HepG2 (cell line): ENCODE measurements around the gene TTC21B. TPM values are rescaled to one million over a fixed set of nuclear protein-coding genes. Genes with fewer than 3 reads are reported as not detected.

ENCODE experiments used
- ATAC-seq: fragments of 200-7000 bp; cut with Tn5 transposase; 3 replicates; pipeline ENCODE4 v1.9.1; 2020; ENCODE audit warnings: mild to moderate bottlenecking, moderate library complexity
- BruUV-seq: library from RNA; stranded (reverse); fragments of 400-500 nt; replicated peaks from 2 replicates; lab custom pipeline; 2021; lab: Mats Ljungman, UMichigan
- CTCF ChIA-PET: fragments of 300-600 bp; formaldehyde crosslinking; extraction: SDS; loops from one replicate; lab custom pipeline; 2021; ENCODE audit warnings: low total read pairs, inconsistent platforms, low intra/inter-chr PET ratio; lab: Yijun Ruan, JAX
- POLR2A ChIA-PET: fragments of 350-600 bp; sonication (Branson Sonifier 250); formaldehyde crosslinking; loops from one replicate; lab custom pipeline; 2020; ENCODE audit warnings: antibody characterized with exemption, inconsistent platforms; lab: Yijun Ruan, JAX
- DNase-seq: peaks from one replicate; pipeline ENCODE4 v3.0.0-alpha.2; 2015; ENCODE audit warnings: low spot score
- FAIRE-seq: peaks from 3 replicates; lab custom pipeline; 2011; peaks lifted over from hg19 to GRCh38; lab: Jason Lieb, UNC
- H2AFZ ChIP-seq: one replicate; pipeline ENCODE4 v1.6.1; 2011; ENCODE audit warnings: low read length, inconsistent platforms
- H3K27ac ChIP-seq: fragments of 300-600 bp; 3 replicates; pipeline ENCODE4 v1.8.0; 2011; ENCODE audit warnings: mixed run types, mild to moderate bottlenecking, mixed read lengths, low read length, inconsistent platforms; ENCODE audit not compliant: insufficient read depth; ENCODE audit errors: extremely low read length
- H3K27me3 ChIP-seq, 2 experiments: fragments of 200-600 bp in 1 of 2; 2 replicates in 1 of 2; 3 replicates in 1 of 2; pipeline versions ENCODE4 v1.6.0 to v1.8.0; 2011; ENCODE audit warnings: low read length in 2 of 2, mild to moderate bottlenecking in 2 of 2, moderate library complexity in 2 of 2, inconsistent platforms in 1 of 2; ENCODE audit not compliant: insufficient read depth in 2 of 2, control insufficient read depth in 1 of 2
- H3K36me3 ChIP-seq, 2 experiments: fragments of 200-600 bp in 1 of 2; replicated peaks in 1 of 2; 2 replicates in 1 of 2; 3 replicates in 1 of 2; pipeline versions ENCODE4 v1.5.1 to v1.8.0; 2011; ENCODE audit warnings: low read length in 2 of 2, inconsistent platforms in 1 of 2; ENCODE audit not compliant: insufficient read depth in 2 of 2, control insufficient read depth in 1 of 2
- H3K4me1 ChIP-seq: 2 replicates; pipeline ENCODE4 v1.5.1; 2012; ENCODE audit warnings: low read length, inconsistent platforms; ENCODE audit not compliant: insufficient read depth
- H3K4me2 ChIP-seq: 2 replicates; pipeline ENCODE4 v1.6.0; 2011; ENCODE audit warnings: low read depth, low read length, inconsistent platforms
- H3K4me3 ChIP-seq, 3 experiments: fragments of 200-600 bp in 1 of 3; sonication (generic), shearing (Covaris generic) in 1 of 3; replicated peaks in 1 of 3; 2 replicates each; pipeline ENCODE4 v1.5.1; 2011 to 2016; ENCODE audit warnings: low read length in 3 of 3, inconsistent platforms in 2 of 3, low read depth in 2 of 3, mild to moderate bottlenecking in 2 of 3, control low read depth in 1 of 3, mixed read lengths in 1 of 3; ENCODE audit not compliant: insufficient read depth in 1 of 3
- H3K79me2 ChIP-seq: one replicate; pipeline ENCODE4 v1.6.1; 2011; ENCODE audit warnings: low read length, inconsistent platforms; ENCODE audit not compliant: insufficient read depth
- H3K9ac ChIP-seq: 2 replicates; pipeline ENCODE4 v1.6.0; 2011; ENCODE audit warnings: mild to moderate bottlenecking, low read depth, low read length, inconsistent platforms; ENCODE audit not compliant: insufficient read depth
- H3K9me3 ChIP-seq: 2 replicates; pipeline ENCODE4 v1.5.1; 2012; ENCODE audit warnings: mild to moderate bottlenecking, low read length
- H4K20me1 ChIP-seq: 2 replicates; pipeline ENCODE4 v1.6.0; 2011; ENCODE audit warnings: inconsistent platforms, mild to moderate bottlenecking, low read length, moderate library complexity; ENCODE audit not compliant: insufficient read depth
- ARID5B ChIP-seq: IDR thresholded peaks from 2 replicates; pipeline ENCODE4 v1.4.0; 2020; ENCODE audit warnings: mild to moderate bottlenecking, missing genetic modification reagents
- CEBPG ChIP-seq: IDR thresholded peaks from 2 replicates; pipeline ENCODE4 v1.6.1; 2016
- MEF2D ChIP-seq: sonication (generic); formaldehyde crosslinking; IDR thresholded peaks from 2 replicates; pipeline ENCODE4 v1.5.1; 2020; ENCODE audit warnings: mild to moderate bottlenecking, missing genetic modification reagents
- NBN ChIP-seq: fragments of 450-650 bp; conservative IDR thresholded peaks from 2 replicates; pipeline ENCODE4 v1.6.1; 2017
- NR2F2 ChIP-seq: IDR thresholded peaks from 2 replicates; pipeline ENCODE4 v1.6.1; 2012; ENCODE audit warnings: low read depth, inconsistent platforms, borderline replicate concordance
- THAP8 ChIP-seq: sonication (generic); formaldehyde crosslinking; IDR thresholded peaks from 2 replicates; pipeline ENCODE4 v1.5.1; 2020; ENCODE audit warnings: missing genetic modification reagents, mild to moderate bottlenecking, borderline replicate concordance
- ZFP90 ChIP-seq: sonication (generic); formaldehyde crosslinking; IDR thresholded peaks from 2 replicates; pipeline ENCODE4 v1.8.0; 2022; ENCODE audit warnings: missing genetic modification reagents, mild to moderate bottlenecking, inconsistent platforms, borderline replicate concordance
- ZKSCAN5 ChIP-seq: sonication (generic); formaldehyde crosslinking; IDR thresholded peaks from 2 replicates; pipeline ENCODE4 v1.5.1; 2020; ENCODE audit warnings: mild to moderate bottlenecking, missing genetic modification reagents
- ZMAT3 ChIP-seq: sonication (generic); formaldehyde crosslinking; conservative IDR thresholded peaks from 2 replicates; pipeline ENCODE4 v1.7.0; 2021; ENCODE audit warnings: missing genetic modification reagents
- WGBS: methylation state at CpG from one replicate; pipeline ENCODE4 v1.1.6; 2017; ENCODE audit warnings: low lambda C conversion rate; 5-methylcytosine and 5-hydroxymethylcytosine counted together
- in situ Hi-C: cut with HindIII; loops from 2 replicates; pipeline ENCODE4 v1.10.0; 2017; ENCODE audit warnings: low pct_unique_long_range_greater_than_20kb; ENCODE audit not compliant: extremely low pct_ligation_motif_present
- intact Hi-C: fragments of 100-400 bp; cut with micrococcal nuclease; formaldehyde crosslinking; loops from one replicate; pipeline ENCODE4 v1.10.0; 2022; ENCODE audit not compliant: unreplicated experiment
- polyA plus RNA-seq, 8 experiments: library from polyadenylated mRNA; depleted of rRNA in 3 of 8; stranded (reverse) in 7 of 8; unstranded in 1 of 8; fragments of >200 nt; fragmentation: Illumina TruSeq in 4 of 8; extraction: Trizol in 4 of 8; gene quantifications; 2 replicates each; pipeline versions ENCODE4 v1.2.1 to v1.2.3, GENCODE V29; 2011 to 2016; ENCODE audit warnings: low read depth in 4 of 8, missing spikeins in 1 of 8, mixed read lengths in 1 of 8; ENCODE audit not compliant: insufficient read depth in 1 of 8
- total RNA-seq, 5 experiments: library from RNA; depleted of rRNA; stranded (reverse); fragments of >200 nt; fragmentation: Illumina TruSeq; extraction: Trizol; gene quantifications; 2 replicates each; pipeline ENCODE4 v1.2.3, GENCODE V29; 2016; ENCODE audit warnings: low read depth in 1 of 5

TTC21B gene
- total and polyA plus RNA-seq, 2 of the 13 experiments (the other 11 are each of a cell fraction or from before 2014, with no cell fraction given), result 39.1 to 67.1 TPM

DNA sequence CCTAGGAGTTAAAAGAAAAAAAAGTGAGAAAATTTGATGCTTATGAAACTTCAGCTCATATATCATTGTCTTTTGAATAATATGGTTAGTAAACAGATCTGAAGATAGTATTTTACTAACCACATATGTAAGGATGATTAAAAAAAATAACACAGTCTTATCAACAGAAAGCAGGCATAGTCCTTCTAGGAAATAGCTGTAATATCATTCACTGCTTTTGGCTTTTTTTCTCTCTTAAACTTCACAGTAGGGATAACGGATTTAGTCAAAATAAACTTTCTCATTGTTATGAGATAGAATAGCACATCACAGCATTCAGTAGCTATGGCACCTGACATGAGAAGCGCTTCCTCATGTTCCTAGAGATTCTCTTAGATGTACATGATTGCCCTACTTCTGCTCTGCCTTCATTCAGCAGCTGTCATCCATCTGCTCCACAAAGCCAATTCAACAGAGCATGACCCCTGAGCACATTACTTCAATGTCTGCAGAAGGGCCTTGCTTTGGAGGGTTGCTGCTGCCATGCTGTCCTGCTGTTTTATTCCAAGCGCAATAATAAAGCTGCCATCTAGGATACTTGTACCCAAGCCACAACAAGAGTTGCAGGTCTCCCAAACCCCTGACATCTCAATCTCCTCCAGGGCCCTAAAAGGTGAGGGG is 67.0 kb downstream of the TTC21B start:
- Histone ChIP-seq H3K9me3 (no peaks in the 10 kb centered on the region), H3K36me3 (peaks cover 30 to 85% of the 10 kb centered on the region in 2 experiments), H3K27me3 (no peaks in the 10 kb centered on the region), H3K27ac (no peak overlapping the region), H3K9ac (no peak overlapping the region), H2AFZ (no peak overlapping the region), H3K4me1 (no peaks in the 10 kb centered on the region), H3K79me2 (no peaks in the 10 kb centered on the region), H3K4me3 (no peak overlapping the region), H4K20me1 (no peaks in the 10 kb centered on the region), H3K4me2 (no peak overlapping the region)
- intact Hi-C loops, result no loop called here
- DNase-seq (no peak), ATAC-seq (no peak), FAIRE-seq (no peak)
- 99% methylated on average over 3 of the region's 3 CpGs for WGBS
- ChIA-PET CTCF (no interaction called here), POLR2A (no interaction called here)
- in situ Hi-C loops, result no loop called here
- no TSS peak for BruUV-seq
- TF ChIP-seq ZKSCAN5 (CRISPR knock-in tag) (no peak), MEF2D (no peak)

DNA sequence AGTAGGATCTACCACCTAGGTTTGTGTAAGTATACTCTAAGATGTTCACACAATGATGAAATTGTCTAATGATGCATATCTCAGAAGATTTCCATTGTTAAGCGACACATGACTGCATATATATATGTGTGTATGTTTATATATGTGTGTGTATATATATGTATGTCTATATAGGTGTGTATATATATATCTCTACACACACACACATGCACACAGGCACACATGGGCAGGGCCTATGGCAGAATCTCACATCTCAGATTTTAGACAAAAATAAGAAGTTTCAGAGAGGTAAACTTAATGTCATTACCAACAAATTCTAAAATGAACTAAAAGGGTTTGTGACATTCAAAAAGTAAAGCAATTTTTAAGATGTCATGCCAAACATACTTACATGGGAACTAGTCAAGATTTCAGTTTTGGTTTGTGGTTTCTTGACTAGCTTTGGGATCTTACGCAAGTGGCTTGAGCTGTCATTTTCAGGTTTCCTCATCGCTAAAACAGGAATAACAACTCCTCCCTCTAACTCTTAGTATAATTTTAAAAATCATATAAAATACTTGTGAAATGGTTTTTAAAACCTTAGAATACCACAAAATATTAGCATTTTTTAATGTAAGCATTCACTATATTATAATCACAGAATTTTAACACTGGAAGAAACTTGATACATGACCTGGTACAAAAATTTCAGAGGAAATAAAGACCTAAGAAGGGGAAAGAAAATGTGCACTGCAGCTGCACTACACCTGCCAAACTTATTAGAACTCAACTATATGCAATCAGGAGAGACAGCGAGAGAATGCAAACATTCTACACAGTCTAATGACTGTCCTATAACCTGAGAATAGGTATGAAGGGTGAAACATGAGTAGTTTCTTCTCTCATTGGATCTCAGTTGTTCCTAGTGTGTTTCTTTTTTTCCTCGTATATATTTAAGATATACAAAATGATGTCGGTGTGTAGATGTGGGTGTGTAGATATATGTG is 75.7 kb downstream of the TTC21B start:
- POLR2A ChIA-PET, result no interaction called here
- no peak for FAIRE-seq
- Histone ChIP-seq H3K79me2 (no peaks in the 10 kb centered on the region), H3K9me3 (no peaks in the 10 kb centered on the region), H3K4me3 (no peak overlapping the region), H3K27ac (no peak overlapping the region), H3K36me3 (peaks cover 10 to 53% of the 10 kb centered on the region in 2 experiments), H2AFZ (no peak overlapping the region), H3K27me3 (no peaks in the 10 kb centered on the region), H4K20me1 (no peaks in the 10 kb centered on the region), H3K4me2 (no peak overlapping the region), H3K9ac (no peak overlapping the region), H3K4me1 (no peaks in the 10 kb centered on the region)
- CTCF ChIA-PET, result no interaction called here
- no peak for DNase-seq
- BruUV-seq, result no TSS peak
- ATAC-seq, result no peak
- TF ChIP-seq ZFP90 (CRISPR knock-in tag), result no peak
- no peak for TF ChIP-seq ARID5B (CRISPR knock-in tag)
- no peak for TF ChIP-seq CEBPG (CRISPR knock-in tag)
- TF ChIP-seq NBN, result no peak
- no peak for TF ChIP-seq ZMAT3 (CRISPR knock-in tag)
- no peak for TF ChIP-seq THAP8
- no peak for TF ChIP-seq NR2F2
- whole genome bisulfite sequencing, result 96% methylated on average over 6 of the region's 6 CpGs
- in situ Hi-C loops, result loop anchor here (5.0 kb wide), 1 partner anchor 476 kb away; no protein-coding TSS in a partner anchor
- intact Hi-C loops, result loop anchor here (10.0 kb wide), 1 partner anchor 303 kb away; no protein-coding TSS in a partner anchor
